Activated CD8-positive, alpha-beta T cell treated with anti-CD3 and anti-CD28 coated beads, Interleukin-2, amount 10 ng/mL, durations not matched to agents 7 days and 5 days (primary cell): Measurements from ENCODE around the gene EOLA1. TPM values are rescaled to one million over a fixed set of nuclear protein-coding genes. Genes with fewer than 3 reads are reported as not detected.
A peak's percentile ranks its signal among the peaks of the same experiment; 100 is the strongest.
"Not testable (repeated sequence)": the region's sequence is repeated elsewhere in the genome, so short reads cannot be mapped to it uniquely, and the experiment has no call there.

Experiments used
- ATAC-seq: fragments of 150-1000 bp; cut with Tn5 transposase; one replicate; pipeline ENCODE4 v1.10.0; 2021; ENCODE audit warnings: moderate library complexity
- CTCF ChIA-PET: fragments of 350-600 bp; sonication (Branson Sonifier 250); formaldehyde crosslinking; loops from one replicate; lab custom pipeline; 2021; ENCODE audit warnings: antibody characterized with exemption; lab: Charles Lee
- POLR2A ChIA-PET: fragments of 350-600 bp; sonication (Branson Sonifier 250); formaldehyde crosslinking; loops from one replicate; lab custom pipeline; 2021; ENCODE audit warnings: antibody characterized with exemption; lab: Charles Lee
- DNase-seq: peaks from one replicate; pipeline ENCODE4 v3.0.0-alpha.2; 2020
- H3K27ac Mint-ChIP-seq: one replicate; pipeline ENCODE4 v1.8.0; 2021; ENCODE audit warnings: mild to moderate bottlenecking, mixed read lengths
- H3K27me3 Mint-ChIP-seq: one replicate; pipeline ENCODE4 v1.8.0; 2021; ENCODE audit warnings: low read depth, mixed read lengths
- H3K36me3 Mint-ChIP-seq: one replicate; pipeline ENCODE4 v1.8.0; 2021; ENCODE audit warnings: low read depth, mixed read lengths
- H3K4me1 Mint-ChIP-seq: one replicate; pipeline ENCODE4 v1.8.0; 2021; ENCODE audit warnings: low read depth, mixed read lengths
- H3K4me3 Mint-ChIP-seq: one replicate; pipeline ENCODE4 v1.8.0; 2021; ENCODE audit warnings: mild to moderate bottlenecking, mixed read lengths
- H3K9me3 Mint-ChIP-seq: one replicate; pipeline ENCODE4 v1.8.0; 2022; ENCODE audit warnings: mixed read lengths; ENCODE audit not compliant: insufficient read depth
- total RNA-seq, 2 experiments: library from RNA; stranded (reverse); gene quantifications; one replicate each; pipeline ENCODE4 v1.2.3, GENCODE V29; 2021

Gene EOLA1
- total RNA-seq, 2 experiments from 2014 or later, result 45.2 to 46.5 TPM

DNA sequence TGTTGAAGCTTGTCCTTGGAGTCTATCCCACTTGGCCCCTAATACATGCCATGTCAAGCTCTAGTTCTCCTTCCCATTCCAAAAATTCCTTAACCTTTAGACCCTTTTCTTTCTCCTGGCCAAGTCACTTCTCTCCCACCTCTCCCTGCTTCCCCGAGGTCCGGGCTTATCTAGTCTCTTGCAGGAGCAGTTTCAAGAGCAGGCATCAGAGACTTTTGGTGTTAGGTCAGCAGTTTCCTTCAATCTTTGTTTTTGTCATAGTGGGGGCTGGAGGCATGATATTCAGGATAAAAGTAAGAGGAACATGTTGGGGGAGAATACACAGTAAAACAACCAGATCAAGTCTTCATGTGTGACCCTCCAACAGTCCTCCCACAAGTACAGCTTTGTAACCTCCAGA is 24.2 kb upstream of the EOLA1 start:
- ChIA-PET CTCF (interaction anchor here (0.9 kb wide), 1 partner anchor 10 kb away, joined by 4 read pairs; no protein-coding TSS in a partner anchor), POLR2A (no interaction called here)
- Mint-ChIP-seq H3K27me3 (no peaks in the 10 kb centered on the region), H3K27ac (peak overlapping the region; percentile 13), H3K4me1 (peaks cover 79% of the 10 kb centered on the region), H3K9me3 (peaks cover 4% of the 10 kb centered on the region), H3K4me3 (no peak overlapping the region), H3K36me3 (peaks cover 10% of the 10 kb centered on the region)
- ATAC-seq (no peak), DNase-seq (no peak)

DNA sequence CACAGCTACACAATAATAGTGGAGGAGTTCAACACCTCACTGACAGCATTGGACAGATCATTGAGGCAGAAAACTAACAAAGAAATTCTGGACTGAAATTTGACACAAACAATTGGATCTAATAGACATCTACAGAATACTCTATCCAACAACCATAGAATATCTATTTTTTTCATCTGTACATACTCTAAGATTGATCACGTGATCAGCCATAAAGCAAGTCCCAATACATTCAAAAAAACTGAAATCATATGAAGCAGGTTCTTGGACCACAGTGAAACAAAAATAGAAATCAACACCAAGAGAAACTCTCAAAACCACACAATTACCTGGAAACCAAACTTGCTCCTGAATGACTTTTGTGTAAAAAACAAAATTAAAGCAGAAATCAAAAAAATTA is 23.5 kb upstream of the EOLA1 start:
- H3K9me3 Mint-ChIP-seq, result peaks cover 4% of the 10 kb centered on the region
- DNase-seq, result no peak
- H3K27ac Mint-ChIP-seq, result no peak overlapping the region
- H3K4me3 Mint-ChIP-seq, result no peak overlapping the region
- peaks cover 10% of the 10 kb centered on the region for H3K36me3 Mint-ChIP-seq
- H3K27me3 Mint-ChIP-seq, result no peaks in the 10 kb centered on the region
- CTCF ChIA-PET, result interaction anchor here (0.9 kb wide), 1 partner anchor 9 kb away, joined by 4 read pairs; no protein-coding TSS in a partner anchor
- POLR2A ChIA-PET, result no interaction called here
- ATAC-seq, result no peak
- peaks cover 83% of the 10 kb centered on the region for H3K4me1 Mint-ChIP-seq

DNA sequence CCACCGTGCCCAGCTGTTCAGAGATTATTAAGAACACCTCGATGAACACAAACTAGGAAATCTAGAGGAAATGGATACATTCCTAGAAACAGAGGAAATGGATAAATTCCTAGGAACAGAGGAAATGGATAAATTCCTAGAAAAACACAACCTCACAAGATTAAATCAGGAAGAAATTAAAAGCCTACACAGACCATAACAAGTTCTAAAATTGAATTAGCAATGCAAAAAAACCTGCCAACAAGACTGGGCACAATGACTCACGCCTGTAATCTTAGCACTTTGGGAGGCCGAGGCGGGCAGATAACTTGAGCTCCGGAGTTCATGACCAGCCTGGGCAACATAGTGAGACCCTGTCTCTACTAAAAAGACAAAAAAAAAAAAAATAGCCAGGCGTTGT is 22.6 kb upstream of the EOLA1 start:
- no peak overlapping the region for H3K27ac Mint-ChIP-seq
- POLR2A ChIA-PET, result no interaction called here

DNA sequence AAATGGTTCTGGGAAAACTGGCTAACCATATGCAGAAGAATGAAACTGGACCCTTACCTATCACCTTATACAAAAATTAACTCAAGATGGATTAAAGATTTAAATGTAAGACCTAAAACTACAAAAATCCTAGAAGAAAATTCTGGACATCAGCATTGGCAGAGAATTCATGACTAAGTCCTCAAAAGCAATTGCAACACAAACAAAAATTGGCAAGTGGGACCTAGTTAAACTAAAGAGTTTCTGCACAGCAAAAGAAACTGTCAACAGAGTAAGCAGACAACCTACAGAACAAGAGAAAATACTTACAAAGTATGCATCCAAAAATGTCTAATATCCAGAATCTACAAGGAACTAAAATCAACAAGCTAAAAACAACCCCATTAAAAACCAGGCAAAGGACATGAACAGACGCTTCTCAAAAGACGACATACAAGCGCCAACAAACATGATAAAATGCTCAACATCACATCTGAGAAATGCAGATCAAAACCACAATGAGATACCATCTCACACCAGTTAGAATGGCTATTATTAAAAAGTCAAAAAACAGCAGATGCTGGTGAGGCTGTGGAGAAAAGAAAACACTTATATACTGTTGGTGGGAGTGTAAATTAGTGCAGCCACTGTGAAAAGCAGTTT is 20.1 kb upstream of the EOLA1 start:
- ATAC-seq, POLR2A ChIA-PET, H3K9me3 Mint-ChIP-seq, DNase-seq, H3K27me3 Mint-ChIP-seq: not testable (repeated sequence)
- H3K27ac Mint-ChIP-seq, result peak overlapping the region; percentile 85
- CTCF ChIA-PET, result interaction anchor here (2.1 to 3.0 kb wide), 2 partner anchors 9 to 16 kb away, joined by 7 to 46 read pairs; partner anchors contain the start of gene IDS
- H3K4me1 Mint-ChIP-seq, result peaks cover 71% of the 10 kb centered on the region
- peak overlapping the region; percentile 6 for H3K4me3 Mint-ChIP-seq
- H3K36me3 Mint-ChIP-seq, result peaks cover 10% of the 10 kb centered on the region

More for the DNA sequence above, 22.6 kb upstream of the EOLA1 start:
- CTCF ChIA-PET, result no interaction called here
- peaks cover 4% of the 10 kb centered on the region for H3K9me3 Mint-ChIP-seq
- DNase-seq (no peak), ATAC-seq (no peak)
- no peaks in the 10 kb centered on the region for H3K27me3 Mint-ChIP-seq
- H3K4me3 Mint-ChIP-seq, result no peak overlapping the region
- H3K4me1 Mint-ChIP-seq, result peaks cover 85% of the 10 kb centered on the region
- peaks cover 10% of the 10 kb centered on the region for H3K36me3 Mint-ChIP-seq

DNA sequence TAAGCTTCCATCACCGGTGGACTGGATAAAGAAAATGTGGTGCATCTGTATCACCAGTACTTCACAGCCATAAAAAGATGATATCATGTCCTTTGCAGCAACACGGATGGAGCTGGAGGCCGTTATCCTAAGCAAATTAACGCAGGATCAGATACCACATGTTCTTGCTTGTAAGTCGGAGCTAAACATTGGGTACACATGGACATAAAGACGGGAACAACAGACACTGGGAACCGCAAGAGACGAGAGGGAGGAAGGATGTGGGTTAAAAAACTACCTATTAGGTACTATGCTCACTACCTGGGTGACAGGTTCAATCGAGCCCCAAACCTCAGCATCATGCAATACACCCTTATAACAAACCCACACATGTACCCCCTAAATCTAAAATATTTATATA is 19.4 kb upstream of the EOLA1 start:
- peaks cover 4% of the 10 kb centered on the region for H3K9me3 Mint-ChIP-seq
- H3K27me3 Mint-ChIP-seq, result no peaks in the 10 kb centered on the region
- ChIA-PET CTCF (interaction anchor here (2.1 to 3.0 kb wide), 2 partner anchors 9 to 16 kb away, joined by 7 to 46 read pairs; partner anchors contain the start of gene IDS), POLR2A (interaction anchor here (0.8 to 1.0 kb wide), 2 partner anchors 11 to 16 kb away, joined by 4 read pairs; partner anchors contain the start of gene IDS)
- H3K27ac Mint-ChIP-seq, result peak overlapping the region; percentile 85
- ATAC-seq, result peak; percentile 6
- peaks cover 10% of the 10 kb centered on the region for H3K36me3 Mint-ChIP-seq
- H3K4me1 Mint-ChIP-seq, result peaks cover 71% of the 10 kb centered on the region
- H3K4me3 Mint-ChIP-seq, result peak overlapping the region; percentile 61
- DNase-seq, result peak; percentile 37

DNA sequence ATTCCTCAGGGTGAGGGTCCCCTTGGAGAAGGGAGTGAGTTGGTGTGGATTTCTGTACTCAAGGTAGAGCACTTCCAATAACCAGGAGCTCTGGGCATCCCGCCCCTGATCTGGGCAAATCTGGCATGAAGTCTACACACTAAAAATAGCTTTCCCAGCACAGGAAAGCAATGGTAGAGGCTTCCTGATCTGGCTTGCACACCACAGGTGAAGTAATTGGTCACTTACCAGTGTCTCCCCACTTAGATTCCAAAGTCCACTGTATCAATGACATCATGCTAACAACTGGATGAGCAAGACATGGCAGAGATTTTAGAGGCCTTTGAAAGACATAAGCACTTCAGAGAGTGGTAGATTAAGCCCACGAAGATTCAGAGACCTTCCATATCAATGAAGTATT is 17.9 kb upstream of the EOLA1 start:
- ATAC-seq, result no peak

DNA sequence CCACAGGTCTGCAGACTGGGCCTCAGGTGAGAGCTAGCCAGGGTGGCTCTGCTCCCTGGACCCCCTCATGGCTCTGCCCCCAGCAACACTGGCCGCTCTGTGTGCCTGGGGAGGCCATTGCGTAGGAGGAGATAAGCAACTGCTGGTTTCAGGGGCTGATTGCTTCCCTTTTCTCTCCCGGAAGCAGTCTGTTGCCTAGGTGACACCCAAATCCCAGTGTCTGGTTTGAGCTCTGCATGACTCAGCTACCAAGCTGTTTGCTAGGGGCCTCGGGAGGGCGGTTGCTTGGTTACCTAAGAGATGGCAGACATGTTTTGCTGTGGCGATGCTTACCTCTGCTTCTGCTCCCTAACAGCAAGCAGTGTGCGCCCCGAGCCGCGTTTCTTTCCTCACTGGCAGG is 15.4 kb upstream of the EOLA1 start:
- peak; percentile 84 for ATAC-seq
- not testable (repeated sequence) for H3K4me3 Mint-ChIP-seq, H3K36me3 Mint-ChIP-seq, H3K9me3 Mint-ChIP-seq, H3K27me3 Mint-ChIP-seq
- peak; percentile 80 for DNase-seq
- ChIA-PET CTCF (interaction anchor here (1.6 kb wide), 1 partner anchor 13 kb away, joined by 5 read pairs; no protein-coding TSS in a partner anchor), POLR2A (interaction anchor here (1.4 kb wide), 1 partner anchor 21 kb away, joined by 5 read pairs; the partner anchor contains the start of gene IDS)
- H3K27ac Mint-ChIP-seq, result peak overlapping the region; percentile 87
- H3K4me1 Mint-ChIP-seq, result peaks cover 48% of the 10 kb centered on the region

More for the DNA sequence above, 17.9 kb upstream of the EOLA1 start:
- ChIA-PET POLR2A (no interaction called here), CTCF (interaction anchor here (1.0 to 3.0 kb wide), 3 partner anchors 11 to 36 kb away, joined by 3 to 46 read pairs (median 3); no protein-coding TSS in a partner anchor)
- H3K4me3 Mint-ChIP-seq, result no peak overlapping the region
- no peak overlapping the region for H3K27ac Mint-ChIP-seq
- no peak for DNase-seq
- no peaks in the 10 kb centered on the region for H3K9me3 Mint-ChIP-seq
- peaks cover 62% of the 10 kb centered on the region for H3K4me1 Mint-ChIP-seq
- peaks cover 2% of the 10 kb centered on the region for H3K36me3 Mint-ChIP-seq
- H3K27me3 Mint-ChIP-seq, result no peaks in the 10 kb centered on the region

DNA sequence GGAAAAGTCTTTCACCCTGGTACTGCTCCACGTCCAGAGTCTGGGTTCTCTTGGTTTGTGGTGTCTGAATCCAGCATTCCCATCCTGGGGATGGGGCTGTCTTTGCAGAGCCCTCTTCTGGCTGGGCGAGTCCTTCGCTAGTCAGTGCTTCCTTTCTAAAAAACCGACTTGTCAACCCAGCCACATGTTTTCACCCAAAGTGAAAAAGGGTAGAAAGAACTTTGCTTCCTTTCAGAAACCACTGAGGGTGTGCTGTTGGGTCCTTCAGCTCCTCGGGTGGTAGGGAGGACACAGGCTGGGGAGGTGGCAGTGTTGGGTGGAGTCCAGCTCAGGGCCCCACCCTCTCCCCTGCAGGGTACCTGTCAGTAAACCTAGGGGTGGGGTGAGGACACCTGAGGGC is 14.9 kb upstream of the EOLA1 start:
- ChIA-PET POLR2A (interaction anchor here (0.6 kb wide), 1 partner anchor 12 kb away, joined by 4 read pairs; no protein-coding TSS in a partner anchor), CTCF (interaction anchor here (1.1 to 6.2 kb wide), 3 partner anchors 9 to 15 kb away, joined by 3 to 39 read pairs (median 4); partner anchors contain the start of gene EOLA1)
- peak overlapping the region; percentile 34 for H3K4me3 Mint-ChIP-seq
- H3K4me1 Mint-ChIP-seq, result peaks cover 43% of the 10 kb centered on the region
- not testable (repeated sequence) for H3K9me3 Mint-ChIP-seq, H3K36me3 Mint-ChIP-seq, H3K27me3 Mint-ChIP-seq
- DNase-seq (peak; percentile 45), ATAC-seq (peak; percentile 64)
- H3K27ac Mint-ChIP-seq, result peak overlapping the region; percentile 87

DNA sequence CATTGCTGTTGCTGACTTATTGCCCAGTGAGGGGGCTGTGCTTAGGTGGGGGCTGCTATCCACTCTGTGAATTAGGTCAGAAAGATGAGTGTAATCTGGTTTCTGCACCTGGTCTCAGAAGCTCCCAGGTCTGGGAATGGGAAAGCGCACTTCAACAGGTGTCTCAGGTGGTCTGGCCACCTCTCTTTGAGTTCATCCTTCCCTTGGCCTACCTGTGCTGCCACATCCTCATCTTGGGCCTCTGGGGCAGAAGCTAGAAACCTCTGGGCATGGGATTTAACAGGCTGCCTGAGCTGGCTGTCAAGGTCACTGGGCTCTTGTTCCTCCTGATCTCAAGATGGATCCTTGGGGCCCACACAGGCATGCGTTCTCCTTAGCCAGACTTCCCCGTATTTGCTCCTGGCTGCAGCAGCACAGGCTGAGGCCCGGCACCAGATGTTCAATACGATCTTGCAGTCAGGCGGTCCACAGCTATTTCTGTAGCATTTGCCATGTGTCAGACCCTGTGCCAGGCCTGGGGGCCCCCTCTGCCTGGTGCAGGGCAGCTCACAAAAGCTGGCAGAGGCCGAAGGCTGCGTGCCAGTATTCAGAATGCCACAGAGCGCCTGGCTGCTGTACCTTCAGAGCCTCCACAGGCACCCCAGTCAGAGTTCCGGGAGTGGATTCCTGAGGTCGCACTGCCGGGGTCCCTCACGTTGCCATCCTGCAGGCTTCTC is 14.3 kb upstream of the EOLA1 start:
- not testable (repeated sequence) for ATAC-seq, DNase-seq, H3K36me3 Mint-ChIP-seq, H3K27me3 Mint-ChIP-seq, H3K9me3 Mint-ChIP-seq, H3K4me3 Mint-ChIP-seq
- ChIA-PET POLR2A (interaction anchor here (0.6 kb wide), 1 partner anchor 13 kb away, joined by 4 read pairs; no protein-coding TSS in a partner anchor), CTCF (interaction anchor here (1.1 to 6.2 kb wide), 3 partner anchors 10 to 14 kb away, joined by 3 to 39 read pairs (median 4); partner anchors contain the start of gene EOLA1)
- peaks cover 37% of the 10 kb centered on the region for H3K4me1 Mint-ChIP-seq
- H3K27ac Mint-ChIP-seq, result peak overlapping the region; percentile 87

DNA sequence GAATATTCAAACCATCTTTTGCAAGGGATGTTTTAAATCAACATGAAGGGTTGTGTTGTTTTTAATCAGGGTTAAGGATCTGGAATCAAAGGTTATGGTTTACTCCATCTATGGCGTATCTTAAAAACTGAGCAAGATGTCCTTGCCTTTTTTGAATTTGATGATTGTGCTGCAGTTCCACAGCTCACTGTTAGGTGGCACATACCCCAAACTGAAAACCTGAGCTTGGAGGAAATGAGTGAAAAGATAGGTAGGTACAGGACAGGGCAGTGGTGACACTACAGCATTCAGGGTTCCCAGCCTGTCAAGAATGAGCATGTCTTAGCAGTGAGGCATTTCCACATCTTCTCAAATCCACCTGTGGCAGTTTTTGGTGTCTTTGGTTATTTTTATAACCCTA is 13.1 kb upstream of the EOLA1 start:
- peak; percentile 47 for DNase-seq
- POLR2A ChIA-PET, result interaction anchor here (0.8 kb wide), 1 partner anchor 12 kb away, joined by 3 read pairs; no protein-coding TSS in a partner anchor

DNA sequence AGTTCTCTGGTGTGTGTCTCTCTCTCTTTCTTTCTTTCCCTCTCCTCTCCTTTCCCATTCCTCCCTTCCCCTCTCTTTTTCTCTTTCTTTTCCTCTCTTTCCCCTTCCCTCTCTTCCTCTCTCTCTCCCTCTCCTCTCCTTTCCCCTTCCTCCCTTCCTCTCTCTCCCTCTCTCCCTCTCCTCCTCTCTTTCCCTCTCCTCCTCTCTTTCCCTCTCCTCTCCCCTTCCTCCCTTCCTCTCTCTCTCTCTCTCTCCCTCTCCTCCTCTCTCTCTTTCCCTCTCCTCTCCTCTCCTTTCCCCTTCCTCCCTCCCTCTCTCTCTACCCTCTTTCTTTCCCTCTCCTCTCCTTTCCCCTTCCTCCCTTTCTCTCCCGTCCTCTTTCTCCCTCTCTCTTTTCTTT is 12.4 kb upstream of the EOLA1 start:
- POLR2A ChIA-PET, result no interaction called here
- CTCF ChIA-PET, result interaction anchor here (0.8 to 6.2 kb wide), 4 partner anchors 12 to 23 kb away, joined by 3 to 39 read pairs (median 10); partner anchors contain the start of genes EOLA1 and IDS
- H3K4me1 Mint-ChIP-seq, result peaks cover 22% of the 10 kb centered on the region
- H3K27ac Mint-ChIP-seq, result no peak overlapping the region
- no peak overlapping the region for H3K4me3 Mint-ChIP-seq
- DNase-seq, result no peak
- H3K27me3 Mint-ChIP-seq, result no peaks in the 10 kb centered on the region
- peaks cover 3% of the 10 kb centered on the region for H3K36me3 Mint-ChIP-seq
- H3K9me3 Mint-ChIP-seq, result no peaks in the 10 kb centered on the region
- ATAC-seq, result no peak

More for the DNA sequence above, 13.1 kb upstream of the EOLA1 start:
- no peaks in the 10 kb centered on the region for H3K9me3 Mint-ChIP-seq
- ATAC-seq, result no peak
- H3K4me1 Mint-ChIP-seq, result peaks cover 27% of the 10 kb centered on the region
- peaks cover 3% of the 10 kb centered on the region for H3K36me3 Mint-ChIP-seq
- H3K27me3 Mint-ChIP-seq, result no peaks in the 10 kb centered on the region
- H3K4me3 Mint-ChIP-seq, result no peak overlapping the region
- peak overlapping the region; percentile 54 for H3K27ac Mint-ChIP-seq
- CTCF ChIA-PET, result interaction anchor here (1.1 to 6.2 kb wide), 3 partner anchors 12 to 23 kb away, joined by 3 to 39 read pairs (median 16); partner anchors contain the start of genes EOLA1 and IDS
